ENCODE results near the gene ALAS1.
A peak's percentile ranks its signal among the peaks of the same experiment; 100 is the strongest.

The ALAS1 gene

GRCh38 chr3:52193065-52193464 lies 4.9 kb upstream of the ALAS1 start:
- Histone ChIP-seq H3K27me3 (ENCODE audit: control insufficient read depth, insufficient read depth, low read length) (peaks cover 5% of the 10 kb centered on the region), H3K9me3 (ENCODE audit: control insufficient read depth, insufficient read depth, low read length) (no peaks in the 10 kb centered on the region), H3K36me3 (ENCODE audit: control insufficient read depth, insufficient read depth, low read length) (no peaks in the 10 kb centered on the region), H3K4me3 (ENCODE audit: low read depth, low read length) (no peak overlapping the region), H3K9ac (ENCODE audit: low read depth, low read length) (no peak overlapping the region), H3K4me1 (ENCODE audit: control insufficient read depth, insufficient read depth, low read length) (peaks cover 3% of the 10 kb centered on the region)

- Histone ChIP-seq H3K36me3 (ENCODE audit: control insufficient read depth, insufficient read depth, low read length) (no peaks in the 10 kb centered on the region), H3K4me3 (ENCODE audit: low read depth, low read length) (no peak overlapping the region), H3K9me3 (ENCODE audit: control insufficient read depth, insufficient read depth, low read length) (no peaks in the 10 kb centered on the region), H3K9ac (ENCODE audit: low read depth, low read length) (no peak overlapping the region), H3K27me3 (ENCODE audit: control insufficient read depth, insufficient read depth, low read length) (peaks cover 5% of the 10 kb centered on the region), H3K4me1 (ENCODE audit: control insufficient read depth, insufficient read depth, low read length) (peaks cover 6% of the 10 kb centered on the region)
Measured at GRCh38 chr3:52194485-52195290, 3.3 kb upstream of the ALAS1 start.

- H3K9ac ChIP-seq (ENCODE audit: low read depth, low read length) = no peak overlapping the region
- H3K36me3 ChIP-seq (ENCODE audit: control insufficient read depth, insufficient read depth, low read length) = no peaks in the 10 kb centered on the region
- H3K9me3 ChIP-seq (ENCODE audit: control insufficient read depth, insufficient read depth, low read length) = no peaks in the 10 kb centered on the region
- peaks cover 5% of the 10 kb centered on the region for H3K27me3 ChIP-seq (ENCODE audit: control insufficient read depth, insufficient read depth, low read length)
- no peak overlapping the region for H3K4me3 ChIP-seq (ENCODE audit: low read depth, low read length)
- peaks cover 6% of the 10 kb centered on the region for H3K4me1 ChIP-seq (ENCODE audit: control insufficient read depth, insufficient read depth, low read length)
Measured at GRCh38 chr3:52195291-52195597, 2.7 kb upstream of the ALAS1 start.

GRCh38 chr3:52195823-52196331 lies 2.1 kb upstream of the ALAS1 start:
- Histone ChIP-seq H3K27me3 (ENCODE audit: control insufficient read depth, insufficient read depth, low read length) (peaks cover 5% of the 10 kb centered on the region), H3K36me3 (ENCODE audit: control insufficient read depth, insufficient read depth, low read length) (no peaks in the 10 kb centered on the region), H3K4me1 (ENCODE audit: control insufficient read depth, insufficient read depth, low read length) (peaks cover 6% of the 10 kb centered on the region), H3K9ac (ENCODE audit: low read depth, low read length) (no peak overlapping the region), H3K4me3 (ENCODE audit: low read depth, low read length) (no peak overlapping the region), H3K9me3 (ENCODE audit: control insufficient read depth, insufficient read depth, low read length) (no peaks in the 10 kb centered on the region)

- Histone ChIP-seq H3K36me3 (ENCODE audit: control insufficient read depth, insufficient read depth, low read length) (peaks cover 7% of the 10 kb centered on the region), H3K27me3 (ENCODE audit: control insufficient read depth, insufficient read depth, low read length) (peaks cover 5% of the 10 kb centered on the region), H3K4me3 (ENCODE audit: low read depth, low read length) (no peak overlapping the region), H3K9ac (ENCODE audit: low read depth, low read length) (no peak overlapping the region), H3K4me1 (ENCODE audit: control insufficient read depth, insufficient read depth, low read length) (peaks cover 6% of the 10 kb centered on the region), H3K9me3 (ENCODE audit: control insufficient read depth, insufficient read depth, low read length) (no peaks in the 10 kb centered on the region)
Measured at GRCh38 chr3:52196977-52197376, 983 bp upstream of the ALAS1 start.

- Histone ChIP-seq H3K4me3 (ENCODE audit: low read depth, low read length) (peak overlapping the region; percentile 83), H3K4me1 (ENCODE audit: control insufficient read depth, insufficient read depth, low read length) (peaks cover 6% of the 10 kb centered on the region), H3K9me3 (ENCODE audit: control insufficient read depth, insufficient read depth, low read length) (no peaks in the 10 kb centered on the region), H3K36me3 (ENCODE audit: control insufficient read depth, insufficient read depth, low read length) (peaks cover 9% of the 10 kb centered on the region), H3K27me3 (ENCODE audit: control insufficient read depth, insufficient read depth, low read length) (peaks cover 5% of the 10 kb centered on the region), H3K9ac (ENCODE audit: low read depth, low read length) (peak overlapping the region; percentile 70)
Measured at GRCh38 chr3:52197499-52197841, 490 bp upstream of the ALAS1 start.

- peaks cover 6% of the 10 kb centered on the region for H3K4me1 ChIP-seq (ENCODE audit: control insufficient read depth, insufficient read depth, low read length)
- H3K9ac ChIP-seq (ENCODE audit: low read depth, low read length) = peak overlapping the region; percentile 61
- H3K36me3 ChIP-seq (ENCODE audit: control insufficient read depth, insufficient read depth, low read length) = peaks cover 13% of the 10 kb centered on the region
- H3K27me3 ChIP-seq (ENCODE audit: control insufficient read depth, insufficient read depth, low read length) = peaks cover 5% of the 10 kb centered on the region
- no peaks in the 10 kb centered on the region for H3K9me3 ChIP-seq (ENCODE audit: control insufficient read depth, insufficient read depth, low read length)
- peak overlapping the region; percentile 83 for H3K4me3 ChIP-seq (ENCODE audit: low read depth, low read length)
Measured at GRCh38 chr3:52198643-52199608, 966 bp downstream of the ALAS1 start.

GRCh38 chr3:52200981-52201679 lies 3.2 kb downstream of the ALAS1 start:
- peaks cover 5% of the 10 kb centered on the region for H3K27me3 ChIP-seq (ENCODE audit: control insufficient read depth, insufficient read depth, low read length)
- no peak overlapping the region for H3K4me3 ChIP-seq (ENCODE audit: low read depth, low read length)
- H3K36me3 ChIP-seq (ENCODE audit: control insufficient read depth, insufficient read depth, low read length) = peaks cover 31% of the 10 kb centered on the region
- H3K9ac ChIP-seq (ENCODE audit: low read depth, low read length) = no peak overlapping the region
- peaks cover 6% of the 10 kb centered on the region for H3K4me1 ChIP-seq (ENCODE audit: control insufficient read depth, insufficient read depth, low read length)
- no peaks in the 10 kb centered on the region for H3K9me3 ChIP-seq (ENCODE audit: control insufficient read depth, insufficient read depth, low read length)

GRCh38 chr3:52202384-52203077 lies 4.6 kb downstream of the ALAS1 start:
- Histone ChIP-seq H3K9ac (ENCODE audit: low read depth, low read length) (no peak overlapping the region), H3K4me3 (ENCODE audit: low read depth, low read length) (no peak overlapping the region), H3K9me3 (ENCODE audit: control insufficient read depth, insufficient read depth, low read length) (no peaks in the 10 kb centered on the region), H3K36me3 (ENCODE audit: control insufficient read depth, insufficient read depth, low read length) (peaks cover 39% of the 10 kb centered on the region), H3K4me1 (ENCODE audit: control insufficient read depth, insufficient read depth, low read length) (peaks cover 3% of the 10 kb centered on the region), H3K27me3 (ENCODE audit: control insufficient read depth, insufficient read depth, low read length) (no peaks in the 10 kb centered on the region)

- H3K4me3 ChIP-seq (ENCODE audit: low read depth, low read length) = no peak overlapping the region
- H3K9me3 ChIP-seq (ENCODE audit: control insufficient read depth, insufficient read depth, low read length) = no peaks in the 10 kb centered on the region
- H3K9ac ChIP-seq (ENCODE audit: low read depth, low read length) = no peak overlapping the region
- H3K27me3 ChIP-seq (ENCODE audit: control insufficient read depth, insufficient read depth, low read length) = no peaks in the 10 kb centered on the region
- H3K4me1 ChIP-seq (ENCODE audit: control insufficient read depth, insufficient read depth, low read length) = peaks cover 1% of the 10 kb centered on the region
- H3K36me3 ChIP-seq (ENCODE audit: control insufficient read depth, insufficient read depth, low read length) = peaks cover 48% of the 10 kb centered on the region
Measured at GRCh38 chr3:52203701-52204100, 5.7 kb downstream of the ALAS1 start.

Data from iPS-15b (cell line).